HepG2 (cell line): ENCODE data around the gene PPP1R18. TPM values are rescaled to one million over a fixed set of nuclear protein-coding genes. Genes with fewer than 3 reads are reported as not detected.

ENCODE experiments used
- DR1 ChIP-seq: sonication (generic); formaldehyde crosslinking; IDR thresholded peaks from 2 replicates; pipeline ENCODE4 v1.8.0; 2021; ENCODE audit warnings: mild to moderate bottlenecking, missing genetic modification reagents, inconsistent platforms
- FOXP4 ChIP-seq: sonication (generic); formaldehyde crosslinking; IDR thresholded peaks from 2 replicates; pipeline ENCODE4 v1.4.0; 2020; ENCODE audit warnings: missing genetic modification reagents
- IRF9 ChIP-seq: sonication (generic); formaldehyde crosslinking; IDR thresholded peaks from 2 replicates; pipeline ENCODE4 v1.8.0; 2022; ENCODE audit warnings: missing genetic modification reagents, mild to moderate bottlenecking, borderline replicate concordance
- MAFF ChIP-seq: IDR thresholded peaks from 2 replicates; pipeline ENCODE4 v1.6.1; 2011; ENCODE audit warnings: low read depth, low read length, improper control_type of control experiment
- MEIS2 ChIP-seq: sonication (generic); formaldehyde crosslinking; IDR thresholded peaks from 2 replicates; pipeline ENCODE4 v1.9.0; 2021; ENCODE audit warnings: mild to moderate bottlenecking, missing genetic modification reagents
- RFX1 ChIP-seq: fragments of 450-650 bp; IDR thresholded peaks from 2 replicates; pipeline ENCODE4 v1.6.1; 2017
- SKIL ChIP-seq: sonication (generic); formaldehyde crosslinking; IDR thresholded peaks from 2 replicates; pipeline ENCODE4 v1.8.0; 2022; ENCODE audit warnings: missing genetic modification reagents, mild to moderate bottlenecking, moderate library complexity, borderline replicate concordance
- SRF ChIP-seq: IDR thresholded peaks from 2 replicates; pipeline ENCODE4 v1.6.1; 2011; ENCODE audit warnings: mild to moderate bottlenecking, low read depth, low read length, moderate library complexity
- TEAD3 ChIP-seq: optimal IDR thresholded peaks from 2 replicates; pipeline ENCODE3; 2016; ENCODE audit warnings: borderline replicate concordance
- YEATS4 ChIP-seq: sonication (generic); formaldehyde crosslinking; IDR thresholded peaks from 2 replicates; pipeline ENCODE4 v1.4.0; 2020; ENCODE audit warnings: missing genetic modification reagents, borderline replicate concordance
- ZNF207 ChIP-seq: fragments of 450-650 bp; IDR thresholded peaks from 2 replicates; pipeline ENCODE4 v1.6.1; 2016; ENCODE audit warnings: antibody characterized with exemption, borderline replicate concordance
- ZNF263 ChIP-seq: sonication (generic); formaldehyde crosslinking; IDR thresholded peaks from 2 replicates; pipeline ENCODE4 v1.4.0; 2020; ENCODE audit warnings: missing genetic modification reagents
- ZNF282 ChIP-seq: fragments of 450-650 bp; IDR thresholded peaks from 2 replicates; pipeline ENCODE4 v1.6.1; 2018; ENCODE audit not compliant: partially characterized antibody
- ZNF292 ChIP-seq: sonication (generic); formaldehyde crosslinking; IDR thresholded peaks from 2 replicates; pipeline ENCODE4 v1.8.1; 2022; ENCODE audit warnings: mild to moderate bottlenecking, low read depth, missing genetic modification reagents, borderline replicate concordance
- ZNF446 ChIP-seq: sonication (generic); formaldehyde crosslinking; IDR thresholded peaks from 2 replicates; pipeline ENCODE4 v1.5.0; 2020; ENCODE audit warnings: mild to moderate bottlenecking, missing genetic modification reagents
- ZNF547 ChIP-seq: sonication (generic); formaldehyde crosslinking; IDR thresholded peaks from 2 replicates; pipeline ENCODE4 v1.5.1; 2020; ENCODE audit warnings: mild to moderate bottlenecking, missing genetic modification reagents
- ZNF704 ChIP-seq: sonication (generic); formaldehyde crosslinking; IDR thresholded peaks from 2 replicates; pipeline ENCODE4 v1.8.1; 2023; ENCODE audit warnings: mild to moderate bottlenecking, inconsistent platforms, moderate library complexity, missing genetic modification reagents, borderline replicate concordance
- ZNF710 ChIP-seq: sonication (generic); formaldehyde crosslinking; IDR thresholded peaks from 2 replicates; pipeline ENCODE4 v1.5.0; 2020; ENCODE audit warnings: mild to moderate bottlenecking, missing genetic modification reagents, borderline replicate concordance
- ZNF720 ChIP-seq: sonication (generic); formaldehyde crosslinking; IDR thresholded peaks from 2 replicates; pipeline ENCODE4 v1.4.0; 2020; ENCODE audit warnings: missing genetic modification reagents
- ZXDC ChIP-seq: sonication (generic); formaldehyde crosslinking; IDR thresholded peaks from 2 replicates; pipeline ENCODE4 v1.5.0; 2020; ENCODE audit warnings: mild to moderate bottlenecking, missing genetic modification reagents
- polyA plus RNA-seq, 8 experiments: library from polyadenylated mRNA; depleted of rRNA in 3 of 8; stranded (reverse) in 7 of 8; unstranded in 1 of 8; fragments of >200 nt; fragmentation: Illumina TruSeq in 4 of 8; extraction: Trizol in 4 of 8; gene quantifications; 2 replicates each; pipeline versions ENCODE4 v1.2.1 to v1.2.3, GENCODE V29; 2011 to 2016; ENCODE audit warnings: low read depth in 4 of 8, missing spikeins in 1 of 8, mixed read lengths in 1 of 8; ENCODE audit not compliant: insufficient read depth in 1 of 8
- total RNA-seq, 5 experiments: library from RNA; depleted of rRNA; stranded (reverse); fragments of >200 nt; fragmentation: Illumina TruSeq; extraction: Trizol; gene quantifications; 2 replicates each; pipeline ENCODE4 v1.2.3, GENCODE V29; 2016; ENCODE audit warnings: low read depth in 1 of 5

PPP1R18 gene
- total and polyA plus RNA-seq, 2 of the 13 experiments (the other 11 are each of a cell fraction or from before 2014, with no cell fraction given), result 4.9 to 9.2 TPM

GRCh38 chr6:30720738-30721197 lies 34.3 kb upstream of the PPP1R18 start (continued):
- TF ChIP-seq ZNF720 (CRISPR knock-in tag) (no peak), DR1 (no peak), MAFF (no peak), MEIS2 (CRISPR knock-in tag) (no peak), SRF (no peak), ZNF207 (no peak), ZNF282 (no peak), FOXP4 (CRISPR knock-in tag) (no peak), ZXDC (CRISPR knock-in tag) (no peak), IRF9 (no peak), ZNF446 (CRISPR knock-in tag) (0 out of 2 replicates have a peak, but pooled peaks have one; percentile 15), TEAD3 (CRISPR knock-in tag) (no peak), ZNF292 (CRISPR knock-in tag) (no peak), ZNF547 (CRISPR knock-in tag) (no peak), ZNF263 (no peak), SKIL (CRISPR knock-in tag) (no peak), RFX1 (no peak), YEATS4 (CRISPR knock-in tag) (no peak), ZNF710 (CRISPR knock-in tag) (no peak), ZNF704 (CRISPR knock-in tag) (peak; percentile 75; the same call in 1 of the 2 replicates)
